DOHH2 (cell line): ENCODE measurements around the gene EIF2B2.

Source experiments
- H3F3A ChIP-seq: fragments of 200-600 bp; sonication (generic), shearing (Covaris generic); 2 replicates; pipeline ENCODE4 v1.6.0; 2016; ENCODE audit warnings: antibody characterized with exemption, mild to moderate bottlenecking; ENCODE audit not compliant: control insufficient read depth, insufficient read depth
- H3K27ac ChIP-seq: fragments of 200-600 bp; sonication (generic); 2 replicates; pipeline ENCODE4 v1.5.1; 2014; ENCODE audit warnings: low read depth, mild to moderate bottlenecking, low read length, moderate library complexity
- H3K27me3 ChIP-seq: fragments of 200-600 bp; sonication (generic); 2 replicates; pipeline ENCODE4 v1.6.1; 2014; ENCODE audit warnings: mild to moderate bottlenecking, low read length, mixed read lengths; ENCODE audit not compliant: control insufficient read depth
- H3K36me3 ChIP-seq: fragments of 200-600 bp; sonication (generic); 2 replicates; pipeline ENCODE4 v1.6.1; 2014; ENCODE audit warnings: mild to moderate bottlenecking, low read length, moderate library complexity, mixed read lengths; ENCODE audit not compliant: control insufficient read depth
- H3K4me1 ChIP-seq: fragments of 200-600 bp; sonication (generic); 2 replicates; pipeline ENCODE4 v1.6.1; 2014; ENCODE audit warnings: mild to moderate bottlenecking, low read length, mixed read lengths; ENCODE audit not compliant: control insufficient read depth
- H3K4me2 ChIP-seq: fragments of 200-600 bp; sonication (generic); 2 replicates; pipeline ENCODE4 v1.6.0; 2014; ENCODE audit warnings: mild to moderate bottlenecking, low read length, moderate library complexity
- H3K4me3 ChIP-seq: fragments of 200-600 bp; sonication (generic); 2 replicates; pipeline ENCODE4 v1.5.1; 2014; ENCODE audit warnings: mild to moderate bottlenecking, low read length, mixed read lengths
- H3K79me2 ChIP-seq: fragments of 200-600 bp; sonication (generic); 2 replicates; pipeline ENCODE4 v1.6.1; 2014; ENCODE audit warnings: mild to moderate bottlenecking, low read length, mixed read lengths; ENCODE audit not compliant: control insufficient read depth
- H3K9me2 ChIP-seq: fragments of 200-600 bp; sonication (generic); replicated peaks from 2 replicates; pipeline ENCODE4 v1.6.1; 2014; ENCODE audit warnings: mild to moderate bottlenecking, low read length, mixed read lengths; ENCODE audit not compliant: control insufficient read depth
- H3K9me3 ChIP-seq: fragments of 200-600 bp; sonication (generic); 2 replicates; pipeline ENCODE4 v1.6.1; 2014; ENCODE audit warnings: antibody characterized with exemption, low read length, mixed read lengths; ENCODE audit not compliant: control insufficient read depth, insufficient read depth
- H4K20me1 ChIP-seq: fragments of 200-600 bp; sonication (generic); 2 replicates; pipeline ENCODE4 v1.6.0; 2014; ENCODE audit warnings: low read depth, mild to moderate bottlenecking, antibody characterized with exemption, low read length, moderate library complexity; ENCODE audit not compliant: control insufficient read depth, insufficient read depth
- CTCF ChIP-seq: fragments of 200-600 bp; sonication (generic); IDR thresholded peaks from one replicate; pipeline ENCODE4 v1.5.1; 2014; ENCODE audit warnings: antibody characterized with exemption, mild to moderate bottlenecking, low read depth, low read length; ENCODE audit not compliant: poor library complexity, severe bottlenecking
- EZH2phosphoT487 ChIP-seq: fragments of 200-600 bp; sonication (generic); IDR thresholded peaks from 2 replicates; pipeline ENCODE4 v1.6.1; 2017; ENCODE audit warnings: borderline replicate concordance, mild to moderate bottlenecking, antibody characterized with exemption, low read length, moderate library complexity, mixed read lengths

The EIF2B2 gene

GRCh38 chr14:75030147-75030546 is 27.4 kb downstream of the EIF2B2 start:
- H3K4me3 ChIP-seq: no peak overlapping the region
- H4K20me1 ChIP-seq: no peaks in the 10 kb centered on the region
- no peaks in the 10 kb centered on the region for H3F3A ChIP-seq
- H3K9me3 ChIP-seq: no peaks in the 10 kb centered on the region
- H3K9me2 ChIP-seq: no peaks in the 10 kb centered on the region
- H3K79me2 ChIP-seq: no peaks in the 10 kb centered on the region
- H3K27me3 ChIP-seq: no peaks in the 10 kb centered on the region
- H3K4me2 ChIP-seq: no peak overlapping the region
- no peak overlapping the region for H3K27ac ChIP-seq
- peaks cover 55% of the 10 kb centered on the region for H3K36me3 ChIP-seq
- TF ChIP-seq CTCF (no peak), EZH2phosphoT487 (no peak)
- no peaks in the 10 kb centered on the region for H3K4me1 ChIP-seq

- Histone ChIP-seq H3K27me3 (no peaks in the 10 kb centered on the region), H3K4me1 (no peaks in the 10 kb centered on the region), H3K79me2 (no peaks in the 10 kb centered on the region), H3K4me2 (no peak overlapping the region), H3K36me3 (peaks cover 50% of the 10 kb centered on the region), H3K27ac (no peak overlapping the region), H3K4me3 (no peak overlapping the region), H3F3A (no peaks in the 10 kb centered on the region), H4K20me1 (no peaks in the 10 kb centered on the region), H3K9me2 (no peaks in the 10 kb centered on the region), H3K9me3 (no peaks in the 10 kb centered on the region)
- TF ChIP-seq CTCF (no peak), EZH2phosphoT487 (no peak)
Observed at GRCh38 chr14:75032939-75033338, 30.2 kb downstream of the EIF2B2 start.

GRCh38 chr14:75040507-75040906 is 37.8 kb downstream of the EIF2B2 start:
- peaks cover 15% of the 10 kb centered on the region for H3K79me2 ChIP-seq
- no peak overlapping the region for H3K4me2 ChIP-seq
- no peaks in the 10 kb centered on the region for H3K4me1 ChIP-seq
- no peaks in the 10 kb centered on the region for H3K9me2 ChIP-seq
- no peaks in the 10 kb centered on the region for H3K9me3 ChIP-seq
- H3K4me3 ChIP-seq: no peak overlapping the region
- peaks cover 4% of the 10 kb centered on the region; the same call in 1 of the 2 replicates for H3F3A ChIP-seq
- H3K27me3 ChIP-seq: no peaks in the 10 kb centered on the region
- no peak overlapping the region for H3K27ac ChIP-seq
- peaks cover 40% of the 10 kb centered on the region for H3K36me3 ChIP-seq
- TF ChIP-seq CTCF (no peak), EZH2phosphoT487 (no peak)
- H4K20me1 ChIP-seq: no peaks in the 10 kb centered on the region
